CD4-positive, alpha-beta T cell (primary cell): ENCODE results near the gene NTN1. TPM values are rescaled to one million over a fixed set of nuclear protein-coding genes. Genes with fewer than 3 reads are reported as not detected.

ENCODE experiments used
- ATAC-seq: fragments of 200-7000 bp; cut with Tn5 transposase; one replicate; pipeline ENCODE4 v1.10.0; 2022; ENCODE audit warnings: mild to moderate bottlenecking; ENCODE audit not compliant: poor library complexity
- CTCF ChIA-PET: fragments of 350-600 bp; sonication (Branson Sonifier 250); formaldehyde crosslinking; loops from one replicate; lab custom pipeline; 2021; ENCODE audit warnings: antibody characterized with exemption, inconsistent platforms; lab: Charles Lee
- POLR2A ChIA-PET: fragments of 350-600 bp; sonication (Branson Sonifier 250); formaldehyde crosslinking; loops from one replicate; lab custom pipeline; 2021; ENCODE audit warnings: antibody characterized with exemption, inconsistent platforms; lab: Charles Lee
- DNase-seq, 14 experiments: peaks; one replicate each; pipeline ENCODE4 v3.0.0-alpha.2; 2013 to 2020; ENCODE audit warnings: mixed read lengths in 2 of 14
- H3K27ac ChIP-seq, 2 donors: one replicate each; pipeline versions ENCODE4 v1.5.1 to v1.7.0; 2013; ENCODE audit warnings: low read length in 2 of 2, low read depth in 1 of 2, mild to moderate bottlenecking in 1 of 2
- H3K27me3 ChIP-seq, 2 experiments: 1 replicate in 1 of 2; 2 replicates in 1 of 2; pipeline versions ENCODE4 v1.6.1 to v1.7.0; 2013; ENCODE audit warnings: low read length in 2 of 2, control low read depth in 1 of 2, mild to moderate bottlenecking in 1 of 2, moderate library complexity in 1 of 2; ENCODE audit not compliant: insufficient read depth in 2 of 2, control insufficient read depth in 1 of 2
- H3K36me3 ChIP-seq: one replicate; pipeline ENCODE4 v1.6.1; 2013; ENCODE audit warnings: low read length, control low read depth; ENCODE audit not compliant: insufficient read depth
- H3K4me1 ChIP-seq: one replicate; pipeline ENCODE4 v1.6.1; 2013; ENCODE audit warnings: low read length, control low read depth; ENCODE audit not compliant: insufficient read depth
- H3K4me3 ChIP-seq: one replicate; pipeline ENCODE4 v1.5.1; 2013; ENCODE audit warnings: mild to moderate bottlenecking, low read length, moderate library complexity
- H3K9me3 ChIP-seq, 2 experiments: 1 replicate in 1 of 2; 2 replicates in 1 of 2; pipeline versions ENCODE4 v1.6.1 to v1.7.0; 2013; ENCODE audit warnings: low read length in 2 of 2, mild to moderate bottlenecking in 2 of 2, control low read depth in 1 of 2, moderate library complexity in 1 of 2; ENCODE audit not compliant: control insufficient read depth in 1 of 2, insufficient read depth in 1 of 2
- H3K27ac Mint-ChIP-seq: one replicate; pipeline ENCODE4 v1.8.0; 2020; ENCODE audit warnings: mixed read lengths
- H3K27me3 Mint-ChIP-seq: one replicate; pipeline ENCODE4 v1.8.0; 2021; ENCODE audit warnings: mixed read lengths
- H3K36me3 Mint-ChIP-seq: one replicate; pipeline ENCODE4 v1.8.0; 2021; ENCODE audit warnings: low read depth, mixed read lengths
- H3K4me1 Mint-ChIP-seq: one replicate; pipeline ENCODE4 v1.8.0; 2021; ENCODE audit warnings: low read depth, mixed read lengths
- H3K4me3 Mint-ChIP-seq: one replicate; pipeline ENCODE4 v1.8.0; 2020; ENCODE audit warnings: mild to moderate bottlenecking, mixed read lengths
- H3K9me3 Mint-ChIP-seq: one replicate; pipeline ENCODE4 v1.8.0; 2020; ENCODE audit warnings: mixed read lengths
- intact Hi-C, 2 experiments: fragments of 100-400 bp; cut with DNase I in 1 of 2; cut with micrococcal nuclease in 1 of 2; formaldehyde crosslinking; loops; one replicate each; pipeline versions ENCODE4 v1.15.1 to v1.9.0; 2023 to 2025; cut with DNase I, micrococcal nuclease
- total RNA-seq, 174 experiments: library from RNA in 2 of 174; stranded (reverse) in 2 of 174; gene quantifications; one replicate each; pipeline ENCODE4 v1.2.3 and lab custom pipeline; 2021 to 2026
- TF ChIP-seq, protein P1 (sequence below): fragments of 200-600 bp; IDR thresholded peaks from one replicate; pipeline ENCODE4 v1.8.0; 2022; ENCODE audit warnings: antibody characterized with exemption, mild to moderate bottlenecking

The NTN1 gene
- total RNA-seq, 2 experiments from 2014 or later = 0.08 to 0.14 TPM

DNA sequence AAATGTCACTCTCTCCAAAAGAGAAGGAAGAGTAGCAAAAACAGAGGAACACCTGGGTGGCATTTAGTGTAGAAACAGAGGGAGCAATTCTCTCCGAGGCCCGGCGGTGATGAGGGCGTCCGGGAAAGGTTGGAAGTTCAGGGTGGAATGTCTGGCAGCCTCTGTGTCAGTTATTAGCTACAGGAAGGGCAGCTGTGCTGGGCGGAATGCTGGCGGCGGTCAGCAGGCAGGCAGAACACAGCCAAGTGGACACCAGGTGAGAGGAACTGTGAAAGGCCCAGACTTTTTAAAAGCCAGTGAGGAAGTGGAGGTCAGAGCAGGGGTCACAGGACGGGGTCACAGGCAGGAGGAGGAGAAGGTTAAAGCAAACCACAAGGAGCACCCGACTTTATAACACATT is 238.1 kb downstream of the NTN1 start:
- TF ChIP-seq, protein P1, sequence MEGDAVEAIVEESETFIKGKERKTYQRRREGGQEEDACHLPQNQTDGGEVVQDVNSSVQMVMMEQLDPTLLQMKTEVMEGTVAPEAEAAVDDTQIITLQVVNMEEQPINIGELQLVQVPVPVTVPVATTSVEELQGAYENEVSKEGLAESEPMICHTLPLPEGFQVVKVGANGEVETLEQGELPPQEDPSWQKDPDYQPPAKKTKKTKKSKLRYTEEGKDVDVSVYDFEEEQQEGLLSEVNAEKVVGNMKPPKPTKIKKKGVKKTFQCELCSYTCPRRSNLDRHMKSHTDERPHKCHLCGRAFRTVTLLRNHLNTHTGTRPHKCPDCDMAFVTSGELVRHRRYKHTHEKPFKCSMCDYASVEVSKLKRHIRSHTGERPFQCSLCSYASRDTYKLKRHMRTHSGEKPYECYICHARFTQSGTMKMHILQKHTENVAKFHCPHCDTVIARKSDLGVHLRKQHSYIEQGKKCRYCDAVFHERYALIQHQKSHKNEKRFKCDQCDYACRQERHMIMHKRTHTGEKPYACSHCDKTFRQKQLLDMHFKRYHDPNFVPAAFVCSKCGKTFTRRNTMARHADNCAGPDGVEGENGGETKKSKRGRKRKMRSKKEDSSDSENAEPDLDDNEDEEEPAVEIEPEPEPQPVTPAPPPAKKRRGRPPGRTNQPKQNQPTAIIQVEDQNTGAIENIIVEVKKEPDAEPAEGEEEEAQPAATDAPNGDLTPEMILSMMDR = no peak
- POLR2A ChIA-PET = no interaction called here

DNA sequence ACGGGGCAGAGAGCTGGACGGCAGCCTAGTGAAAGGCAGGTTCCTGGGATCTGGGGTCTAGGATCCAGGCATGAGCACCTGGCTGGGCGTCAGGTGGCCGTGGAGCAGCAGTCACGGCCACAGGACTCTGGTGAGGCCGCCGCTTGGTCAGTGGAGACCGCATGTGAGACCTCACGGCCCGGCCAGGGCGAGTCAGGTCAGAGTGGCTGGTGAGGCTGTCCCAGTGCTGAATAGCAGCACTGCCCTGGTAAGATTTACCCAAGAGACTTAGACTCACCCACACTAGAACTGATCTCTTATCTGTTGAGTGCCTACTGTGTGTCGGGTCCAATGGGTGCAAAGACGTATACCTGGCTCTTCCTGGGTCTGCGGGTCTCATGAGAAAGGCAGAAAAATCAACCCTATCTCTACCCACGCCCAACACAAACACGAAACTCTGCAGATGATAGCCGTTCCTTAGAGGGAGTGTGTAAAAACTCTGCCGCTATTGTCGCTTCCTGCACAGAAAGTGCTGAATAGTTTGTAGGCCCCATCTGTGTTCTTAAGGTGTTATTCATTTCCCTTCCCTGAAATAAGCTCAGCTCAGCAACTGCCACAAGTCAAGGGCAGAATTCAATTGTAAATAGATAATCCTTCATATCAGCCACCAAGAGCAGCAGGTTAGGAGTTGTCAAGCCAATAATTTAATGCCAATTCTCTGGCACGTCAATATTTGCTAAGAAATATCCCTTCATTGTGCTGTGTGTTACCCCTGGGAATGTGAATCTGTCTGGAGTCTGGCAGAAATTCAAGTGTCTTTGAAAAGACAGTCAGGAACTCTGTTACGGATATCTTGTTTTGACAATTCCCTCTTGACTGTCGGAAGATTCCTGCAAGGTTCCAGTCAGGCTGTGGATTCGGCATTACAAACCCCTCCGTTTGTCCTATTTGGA is 240.0 kb downstream of the NTN1 start:
- H3K4me3 ChIP-seq = no peak overlapping the region
- no peaks in the 10 kb centered on the region for H3K27me3 ChIP-seq
- ChIA-PET CTCF (no interaction called here), POLR2A (no interaction called here)
- TF ChIP-seq, protein P1 = no peak
- no peaks in the 10 kb centered on the region for H3K9me3 Mint-ChIP-seq
- no peaks in the 10 kb centered on the region for H3K27me3 Mint-ChIP-seq
- peaks cover 8% of the 10 kb centered on the region for H3K36me3 Mint-ChIP-seq
- H3K27ac ChIP-seq = no peak overlapping the region
- peaks cover 32% of the 10 kb centered on the region for H3K4me1 Mint-ChIP-seq
- peaks cover 0 to 5% of the 10 kb centered on the region in 2 experiments for H3K9me3 ChIP-seq
- ATAC-seq = peak; percentile 37
- intact Hi-C loops = no loop called here
- no peaks in the 10 kb centered on the region for H3K4me1 ChIP-seq
- H3K36me3 ChIP-seq = peaks cover 3% of the 10 kb centered on the region
- peak overlapping the region; percentile 19 for H3K27ac Mint-ChIP-seq
- H3K4me3 Mint-ChIP-seq = no peak overlapping the region
- DNase-seq = no peak

More for the DNA sequence above, 238.1 kb downstream of the NTN1 start:
- peaks cover 8% of the 10 kb centered on the region for H3K36me3 Mint-ChIP-seq
- Histone ChIP-seq H3K27me3 (no peaks in the 10 kb centered on the region), H3K36me3 (no peaks in the 10 kb centered on the region), H3K4me3 (no peak overlapping the region), H3K9me3 (peaks cover 0 to 4% of the 10 kb centered on the region in 2 experiments), H3K27ac (no peak overlapping the region), H3K4me1 (no peaks in the 10 kb centered on the region)
- CTCF ChIA-PET = no interaction called here
- no peak for DNase-seq
- no peaks in the 10 kb centered on the region for H3K27me3 Mint-ChIP-seq
- H3K4me1 Mint-ChIP-seq = peaks cover 39% of the 10 kb centered on the region
- H3K27ac Mint-ChIP-seq = no peak overlapping the region
- no peak overlapping the region for H3K4me3 Mint-ChIP-seq
- intact Hi-C loops = no loop called here
- H3K9me3 Mint-ChIP-seq = no peaks in the 10 kb centered on the region
- no peak for ATAC-seq

DNA sequence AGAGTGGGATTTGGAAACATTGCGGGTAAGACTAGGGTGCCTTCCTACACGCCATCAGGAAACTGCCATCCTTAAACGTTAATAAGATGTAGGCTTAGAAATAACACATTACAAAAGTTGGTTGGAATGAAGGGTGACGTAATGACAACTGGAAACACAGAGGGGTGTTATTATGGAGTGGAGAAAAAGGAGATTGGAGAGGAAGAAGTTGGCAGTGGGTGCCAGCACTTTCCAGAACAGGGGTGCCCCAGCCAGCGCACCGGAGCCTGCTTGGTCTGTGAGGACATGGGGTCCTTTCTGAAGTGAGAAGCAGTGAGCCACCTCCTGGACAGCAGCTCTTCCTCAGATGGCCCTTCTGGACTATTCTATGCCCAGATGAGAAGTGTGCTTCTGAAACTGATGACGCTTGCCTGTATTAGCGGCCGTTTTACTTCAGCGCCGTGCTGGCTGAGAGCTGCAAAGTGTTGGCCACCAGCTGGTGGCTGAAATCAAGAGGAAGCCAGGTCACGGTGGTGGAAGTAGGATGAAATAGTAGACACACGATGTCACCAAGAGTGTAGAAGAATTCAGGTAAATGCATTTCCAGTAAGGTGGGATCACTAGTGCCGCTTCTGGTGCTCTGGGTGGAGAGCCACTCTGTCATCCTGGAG is 244.8 kb downstream of the NTN1 start:
- TF ChIP-seq, protein P1 = no peak
- Mint-ChIP-seq H3K9me3 (no peaks in the 10 kb centered on the region), H3K4me3 (no peak overlapping the region), H3K27ac (no peak overlapping the region), H3K36me3 (peaks cover 8% of the 10 kb centered on the region), H3K4me1 (peaks cover 10% of the 10 kb centered on the region), H3K27me3 (no peaks in the 10 kb centered on the region)
- H3K27me3 ChIP-seq = no peaks in the 10 kb centered on the region
- POLR2A ChIA-PET = interaction anchor here (0.7 kb wide), 1 partner anchor 9 kb away, joined by 3 read pairs; no protein-coding TSS in a partner anchor
- H3K36me3 ChIP-seq = peaks cover 5% of the 10 kb centered on the region
- CTCF ChIA-PET = no interaction called here
- intact Hi-C loops = no loop called here
- H3K27ac ChIP-seq = no peak overlapping the region
- DNase-seq = no peak
- ATAC-seq = no peak
- peaks cover 0 to 5% of the 10 kb centered on the region in 2 experiments for H3K9me3 ChIP-seq
- H3K4me1 ChIP-seq = no peaks in the 10 kb centered on the region
- no peak overlapping the region for H3K4me3 ChIP-seq
